Measurements from ENCODE around the gene SRGAP3.

Gene SRGAP3

DNA sequence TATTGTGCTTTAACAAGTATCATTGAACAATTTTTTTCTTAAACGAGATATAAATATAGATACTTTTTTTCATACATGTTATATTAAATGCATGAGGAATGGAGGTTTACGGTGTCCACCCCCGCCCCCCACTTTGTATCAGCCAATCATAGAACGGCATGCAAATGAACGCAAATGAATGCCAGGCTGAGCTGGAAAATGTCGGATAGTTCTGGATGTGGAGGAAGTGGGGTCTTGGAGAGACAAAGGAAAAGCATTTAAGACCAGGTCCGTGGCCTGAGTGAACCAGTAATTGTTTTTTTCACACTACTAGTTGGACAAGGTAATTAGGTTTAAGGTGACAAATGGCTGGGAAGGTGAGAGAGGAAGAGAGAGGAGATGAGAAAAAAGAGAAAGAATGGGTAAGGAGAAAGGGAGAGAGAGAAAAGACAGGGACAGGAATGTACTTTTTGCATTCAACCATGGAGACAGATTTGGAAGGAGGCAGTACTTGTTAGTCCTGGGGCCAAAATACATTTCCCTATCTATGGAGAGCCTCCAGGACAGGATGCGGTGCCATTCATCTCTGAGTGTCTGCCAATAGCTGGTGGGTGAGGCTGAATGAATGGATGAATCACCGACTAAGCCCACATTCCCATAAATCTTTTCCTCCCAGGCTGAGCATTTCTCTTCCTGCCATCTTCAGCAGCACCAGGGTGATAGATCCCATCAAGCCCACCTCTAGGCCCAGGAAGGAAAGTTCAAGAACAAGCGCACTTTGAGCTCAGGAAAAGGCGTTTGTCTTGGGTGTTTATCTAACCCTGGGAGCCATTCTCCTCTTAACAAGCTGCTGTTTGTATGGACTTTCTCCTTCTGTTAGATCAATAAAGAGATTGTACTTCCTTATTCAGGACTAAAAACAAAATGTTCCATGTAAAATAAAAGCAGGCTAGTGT lies 284.7 kb downstream of the SRGAP3 start:
- FAIRE-seq, result no peak

DNA sequence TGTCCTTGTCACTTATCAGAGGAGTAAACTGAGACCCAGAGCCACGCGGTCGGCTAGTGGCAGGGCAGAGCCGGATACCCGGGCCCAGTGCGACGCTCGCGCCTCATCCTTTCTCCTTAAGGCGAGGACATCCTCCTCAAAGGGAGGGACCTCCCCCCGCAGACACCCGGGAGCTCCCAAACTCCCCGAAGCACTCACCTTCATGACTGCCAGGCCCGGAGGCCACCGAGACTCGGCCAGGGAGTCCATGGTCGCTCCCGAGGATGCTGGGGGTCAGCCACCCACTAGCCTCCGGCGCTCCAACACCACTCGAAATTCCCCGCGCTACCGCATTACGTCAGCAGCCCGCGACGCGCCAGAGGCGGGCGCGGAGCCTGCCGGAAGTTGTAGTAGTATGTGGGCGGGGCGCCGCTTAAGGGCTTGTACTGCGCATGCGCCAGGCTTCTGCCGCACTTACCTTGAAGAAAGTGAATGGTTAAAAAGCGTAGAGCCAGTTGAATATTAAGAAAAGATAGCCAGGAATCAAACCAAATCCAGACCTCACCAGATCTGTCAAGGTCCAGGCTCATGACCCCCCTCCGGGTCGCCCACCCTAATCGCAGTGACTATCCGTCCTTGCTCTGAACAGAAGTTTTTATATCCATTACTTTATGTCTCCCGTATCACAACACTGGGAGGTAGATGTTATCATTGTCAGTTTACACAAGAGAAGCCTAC lies 286.2 kb downstream of the SRGAP3 start, which contains the start of gene RAD18:
RAD18 (minus strand) TSS at position 336 of the 717 bp plus-strand sequence; CDS start at position 249, 87 bp downstream.
- DNase-seq (ENCODE audit: extremely low spot score, insufficient read length, low read depth) (peak; percentile 82), FAIRE-seq (peak; percentile 88)

More for the DNA sequence above, 284.7 kb downstream of the SRGAP3 start:
- no peak for DNase-seq (ENCODE audit: extremely low spot score, insufficient read length, low read depth)

DNA sequence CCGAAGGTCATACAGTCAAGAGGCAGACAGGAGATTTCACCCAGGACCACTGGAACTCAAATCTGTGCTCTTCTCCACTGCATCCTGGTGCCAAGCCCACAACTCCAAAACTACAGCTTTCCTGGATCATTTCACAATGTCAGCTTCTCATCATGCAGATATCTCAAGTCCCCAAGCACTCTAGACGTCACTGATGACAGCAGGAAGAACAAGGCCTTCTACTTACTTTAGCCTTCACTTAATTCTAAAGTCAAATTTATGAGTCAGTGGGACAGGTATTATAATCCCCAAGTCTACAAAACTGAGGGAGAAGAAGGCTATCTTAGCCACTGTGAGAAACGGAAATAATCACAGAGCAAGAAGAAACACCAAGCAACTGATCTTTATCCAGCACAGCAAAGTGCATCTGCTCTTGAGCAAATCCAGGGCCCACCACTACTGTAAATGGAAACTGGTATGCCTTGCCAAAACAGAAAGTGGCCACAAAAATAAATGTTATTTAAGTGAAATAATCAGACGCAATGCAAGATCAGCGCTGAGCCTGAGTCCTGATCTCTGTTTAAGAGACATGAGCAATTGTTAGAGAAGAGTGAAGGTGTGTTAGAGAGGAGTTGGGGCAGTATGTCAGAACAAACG lies 287.1 kb downstream of the SRGAP3 start:
- FAIRE-seq, result no peak
- DNase-seq (ENCODE audit: extremely low spot score, insufficient read length, low read depth), result no peak

DNA sequence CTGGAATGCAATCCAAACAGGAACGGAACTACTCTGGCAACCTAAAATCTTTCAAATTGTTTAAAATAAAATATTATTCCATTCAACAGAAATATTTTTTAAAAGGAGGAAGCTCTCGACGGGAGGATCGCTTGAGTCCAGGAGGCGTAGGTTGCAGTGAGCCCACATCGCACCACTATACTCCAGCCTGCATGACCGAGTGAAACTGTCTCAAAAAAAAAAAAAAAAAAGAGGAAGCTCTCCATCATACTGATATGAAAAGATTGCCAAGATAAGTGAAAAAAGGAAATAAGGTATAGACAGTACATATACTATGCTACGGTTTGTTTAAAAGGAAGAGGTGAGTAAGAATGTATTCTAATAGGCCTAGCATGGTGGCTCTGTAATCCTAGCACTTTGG lies 289.8 kb downstream of the SRGAP3 start:
- FAIRE-seq, result no peak
- no peak for DNase-seq (ENCODE audit: extremely low spot score, insufficient read length, low read depth)

DNA sequence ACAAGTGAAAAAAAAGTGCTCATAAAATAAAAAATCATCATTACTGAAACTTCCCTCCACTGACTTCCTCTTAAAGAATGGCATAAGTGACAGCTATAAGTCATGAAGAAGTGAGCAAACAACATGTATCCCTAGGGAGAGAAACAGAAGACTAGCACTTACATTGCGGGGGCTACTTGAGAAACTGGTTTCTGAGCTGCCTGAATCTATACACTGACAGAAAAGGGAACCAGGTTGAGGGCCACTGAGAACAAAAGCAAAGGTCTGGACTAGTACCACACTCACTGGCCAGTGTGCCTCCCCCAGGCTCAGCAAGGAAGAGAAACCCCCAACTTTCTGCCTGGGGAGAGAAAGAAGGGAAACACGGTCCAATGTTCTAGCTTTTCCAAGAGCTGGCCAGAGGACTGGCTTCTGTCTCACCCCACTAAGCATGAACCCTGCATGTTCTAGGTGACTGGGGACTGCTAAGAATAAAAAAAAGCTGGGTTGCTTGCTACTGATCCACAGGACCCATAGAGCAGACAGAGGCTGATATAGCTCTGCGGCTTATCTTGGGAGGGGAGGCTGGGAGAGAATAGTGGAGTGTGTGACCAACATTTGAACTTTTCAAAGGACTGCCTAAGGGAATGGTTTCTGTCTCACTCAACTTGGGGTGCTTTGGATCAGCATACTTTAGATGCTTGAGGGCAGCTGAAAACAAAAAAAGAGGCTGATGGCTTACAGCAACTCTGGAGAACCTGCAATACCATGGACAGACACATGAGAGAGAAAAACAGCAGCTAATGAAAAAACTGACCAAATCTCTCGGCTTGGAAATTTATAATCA lies 294.3 kb downstream of the SRGAP3 start:
- DNase-seq (ENCODE audit: extremely low spot score, insufficient read length, low read depth) (no peak), FAIRE-seq (peak; percentile 81)

DNA sequence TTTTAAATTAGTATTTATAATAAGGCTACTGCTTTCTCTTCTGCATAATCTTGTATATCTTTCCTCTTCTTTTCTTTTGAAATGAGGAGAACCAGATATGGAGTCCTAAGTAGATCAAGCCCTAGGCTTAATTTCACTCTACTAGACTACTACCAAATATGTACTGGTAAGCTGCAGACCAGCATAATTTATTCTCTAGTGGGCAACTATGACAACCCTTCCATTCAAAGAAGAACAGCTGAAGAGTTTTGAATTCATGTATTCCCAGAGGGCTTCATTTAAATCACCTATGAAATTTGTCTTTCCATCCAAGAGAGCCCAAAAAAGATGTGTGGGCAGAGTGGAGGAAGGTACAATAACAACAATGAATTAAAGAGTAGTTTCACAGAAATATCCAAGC lies 296.1 kb downstream of the SRGAP3 start:
- DNase-seq (ENCODE audit: extremely low spot score, insufficient read length, low read depth) (no peak), FAIRE-seq (no peak)

DNA sequence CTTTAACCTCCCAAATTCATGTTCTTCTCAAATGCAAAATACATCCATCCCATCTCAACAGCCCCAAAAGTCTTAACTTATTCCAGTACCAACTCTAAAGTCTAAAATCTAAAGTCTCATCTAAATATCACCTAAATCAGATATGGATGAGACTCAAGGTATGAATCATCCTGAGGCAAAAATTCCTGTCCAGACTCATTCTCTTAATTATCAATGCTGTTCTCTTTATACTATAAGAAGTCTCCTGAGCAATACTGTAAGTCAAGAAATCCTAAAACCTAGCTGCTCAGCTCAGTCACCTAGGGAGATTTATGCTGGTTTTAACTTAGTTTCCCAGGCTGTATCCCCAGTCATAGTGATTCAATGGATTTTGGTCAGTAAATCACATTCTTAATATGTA lies 297.3 kb downstream of the SRGAP3 start:
- FAIRE-seq, result no peak
- DNase-seq (ENCODE audit: extremely low spot score, insufficient read length, low read depth), result no peak

DNA sequence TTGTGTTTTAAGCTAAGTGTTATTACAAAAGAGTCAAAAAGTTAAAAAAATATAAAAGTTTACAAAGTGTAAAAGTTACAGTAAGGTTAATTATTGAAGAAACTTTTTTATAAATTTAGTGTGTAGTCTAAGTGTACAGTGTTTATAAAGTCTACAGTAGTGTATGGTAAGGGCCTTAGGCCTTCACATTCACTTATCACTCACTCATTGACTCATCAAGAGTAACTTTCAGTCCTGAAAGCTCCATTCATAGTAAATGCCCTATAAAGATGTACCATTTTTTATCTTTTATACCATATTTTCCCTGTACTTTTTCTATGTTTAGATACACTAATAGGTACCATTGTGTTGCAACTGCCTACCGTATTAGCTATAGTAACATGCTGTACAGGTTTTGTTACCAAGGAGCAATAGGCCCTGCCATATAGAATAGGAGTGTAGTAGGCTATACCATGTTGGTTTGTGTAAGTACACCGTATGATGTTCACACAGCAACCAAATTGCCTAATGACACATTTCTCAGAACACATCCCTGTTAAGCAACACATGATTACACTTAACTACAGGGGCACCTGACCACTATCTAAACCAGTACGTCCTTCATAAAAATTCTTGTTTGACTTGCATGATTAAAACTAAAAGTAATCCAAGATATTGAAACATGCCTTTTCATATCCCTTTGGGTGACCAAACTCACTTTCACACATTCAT lies 303.4 kb downstream of the SRGAP3 start:
- DNase-seq (ENCODE audit: extremely low spot score, insufficient read length, low read depth), result no peak
- no peak for FAIRE-seq

DNA sequence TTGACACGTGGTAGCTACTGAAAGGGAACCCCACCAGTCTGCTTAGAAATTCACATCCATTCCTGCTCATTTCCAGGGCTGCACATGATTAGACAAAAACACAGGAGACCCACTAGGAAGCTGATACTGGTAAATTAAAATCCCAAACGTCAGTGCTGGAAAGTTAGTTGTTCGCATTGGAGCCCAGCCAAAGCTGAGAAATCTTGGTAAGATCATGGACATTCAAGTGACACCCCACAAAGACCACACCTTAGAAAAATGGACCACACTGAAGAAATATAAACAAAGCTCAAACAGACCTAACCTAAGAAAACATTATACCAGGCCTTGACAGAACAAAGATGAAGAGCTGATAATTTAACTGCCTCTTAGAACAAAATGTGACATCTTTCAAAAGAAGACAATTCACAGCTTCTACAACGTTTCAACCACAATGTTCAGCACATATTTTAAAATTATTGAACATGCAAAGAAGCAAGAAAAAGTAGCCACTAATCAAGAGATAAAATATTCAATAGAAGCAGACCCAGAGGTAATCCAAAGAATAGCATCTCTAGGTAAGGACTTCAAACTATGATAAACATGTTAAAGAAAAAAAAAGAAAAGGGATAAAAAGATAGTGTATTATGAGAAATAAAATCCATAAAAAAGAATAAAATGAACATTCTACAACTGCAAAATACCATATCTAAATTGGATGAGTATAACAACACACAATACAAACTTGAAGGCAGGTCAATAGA lies 306.5 kb downstream of the SRGAP3 start:
- DNase-seq (ENCODE audit: extremely low spot score, insufficient read length, low read depth) (no peak), FAIRE-seq (no peak)

DNA sequence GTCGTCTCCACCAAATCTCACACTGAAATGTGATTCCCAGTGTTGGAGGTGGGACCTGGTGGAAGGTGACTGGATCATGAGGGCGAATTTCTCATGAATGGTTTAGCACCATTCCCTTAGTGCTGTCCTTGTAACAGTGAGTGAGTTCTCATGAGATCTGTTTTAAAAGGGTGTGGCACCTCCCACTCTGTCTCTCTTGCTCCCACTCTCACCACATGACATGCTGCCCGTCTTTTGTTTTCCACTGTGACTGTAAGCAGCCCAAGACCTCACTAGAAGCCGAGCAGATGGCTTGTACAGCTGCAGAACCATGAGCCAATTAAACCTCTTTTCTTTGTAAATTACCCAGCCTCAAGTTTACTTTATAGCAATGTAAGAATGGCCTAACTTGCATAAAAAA lies 307.3 kb downstream of the SRGAP3 start:
- no peak for DNase-seq (ENCODE audit: extremely low spot score, insufficient read length, low read depth)
- FAIRE-seq, result no peak

DNA sequence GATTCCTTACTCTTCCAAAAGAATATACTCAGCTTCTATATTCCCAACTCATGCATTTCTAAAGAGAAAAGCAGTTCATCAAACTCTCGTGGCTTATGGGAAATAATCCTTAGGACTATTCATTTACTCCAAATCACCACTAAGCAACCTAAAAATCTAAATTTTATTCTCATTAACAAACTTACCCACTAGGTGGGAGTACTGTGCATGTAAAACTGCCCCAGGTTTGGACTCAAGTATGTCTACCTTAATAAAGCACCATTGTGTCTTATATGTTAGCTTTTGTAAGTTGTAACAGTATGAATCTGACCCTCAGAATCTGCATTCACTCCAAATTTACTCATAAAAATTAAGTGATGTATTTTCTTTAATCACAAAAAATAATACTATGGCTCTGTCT lies 311.4 kb downstream of the SRGAP3 start:
- FAIRE-seq (no peak), DNase-seq (ENCODE audit: extremely low spot score, insufficient read length, low read depth) (no peak)

DNA sequence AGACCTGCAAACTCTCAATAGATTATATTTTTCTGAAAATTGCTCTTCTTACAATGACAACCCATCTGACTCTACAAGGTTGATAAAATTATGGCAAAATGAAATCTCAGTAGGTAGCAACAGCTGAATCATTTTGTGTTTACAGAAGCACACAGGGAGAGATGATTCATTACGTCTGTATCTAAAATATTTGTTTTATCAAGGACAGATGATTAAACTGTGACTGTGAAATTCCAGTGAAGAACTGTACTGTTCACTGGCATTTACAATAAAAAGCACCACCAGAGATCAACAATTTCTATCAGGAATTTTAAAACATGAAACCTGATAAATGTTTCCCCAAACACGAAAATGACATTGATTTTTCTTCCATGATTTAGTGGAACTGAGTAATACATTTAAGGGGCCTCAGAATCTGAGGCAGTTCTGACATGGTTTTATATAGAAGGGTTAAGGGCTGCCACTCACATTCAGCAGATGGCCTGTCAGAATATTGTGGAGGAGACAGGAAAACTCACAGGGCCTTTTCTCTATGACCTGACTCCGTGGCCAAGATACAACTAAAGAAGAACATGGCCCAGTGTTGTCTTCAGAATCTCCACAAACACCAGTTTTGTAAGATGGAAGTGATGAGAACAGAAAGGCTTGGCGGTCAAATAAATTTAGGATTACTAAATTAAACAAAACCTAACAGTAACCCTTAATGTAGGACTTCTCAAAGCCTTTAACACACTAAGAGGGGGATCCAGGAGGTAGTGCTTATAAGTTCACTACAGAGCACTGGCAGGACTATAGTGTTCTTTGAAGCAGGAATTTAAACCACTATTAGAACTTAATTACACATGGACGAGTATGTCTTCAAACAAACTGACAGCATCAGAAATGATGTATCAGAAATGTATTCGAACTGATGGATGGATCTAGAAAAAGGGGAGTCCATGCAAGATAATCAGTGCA lies 312.1 kb downstream of the SRGAP3 start:
- no peak for FAIRE-seq

DNA sequence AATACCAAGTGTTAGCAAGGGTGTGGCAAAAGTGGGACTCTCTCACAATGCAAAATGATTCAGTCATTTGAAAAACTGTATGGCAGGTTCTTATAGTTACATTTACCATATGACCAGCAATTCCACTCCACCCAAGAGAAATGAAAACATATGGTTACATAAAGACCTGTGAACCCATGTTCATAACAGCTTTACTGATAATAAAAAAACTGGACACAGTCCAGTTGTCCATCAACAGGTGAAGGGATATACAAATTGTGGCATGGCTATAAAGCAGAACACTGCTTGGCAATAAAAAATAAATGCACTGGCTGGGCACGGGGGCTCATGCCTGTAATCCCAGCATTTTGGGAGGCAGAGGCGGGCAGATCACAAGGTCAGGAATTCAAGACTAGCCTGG lies 316.9 kb downstream of the SRGAP3 start:
- DNase-seq (ENCODE audit: extremely low spot score, insufficient read length, low read depth), result no peak
- FAIRE-seq, result no peak

More for the DNA sequence above, 312.1 kb downstream of the SRGAP3 start:
- no peak for DNase-seq (ENCODE audit: extremely low spot score, insufficient read length, low read depth)

DNA sequence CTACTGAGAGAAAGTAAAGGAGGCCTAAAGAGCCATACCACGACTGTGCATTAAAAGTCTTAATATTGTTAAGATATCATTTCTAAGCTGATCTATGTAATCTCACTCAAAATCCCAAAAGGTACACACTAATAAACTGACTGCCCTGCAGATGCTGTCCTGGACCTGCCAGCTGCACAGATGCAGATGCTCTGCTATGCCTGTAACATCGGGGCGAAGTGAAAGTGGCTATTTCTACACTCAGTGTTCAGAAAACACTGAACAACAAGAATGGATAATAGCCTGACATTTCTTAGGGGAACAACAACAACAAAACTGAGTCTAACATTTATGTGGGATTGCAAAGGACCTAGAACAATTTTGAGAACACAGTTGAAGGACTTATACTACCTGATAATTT lies 318.1 kb downstream of the SRGAP3 start:
- no peak for DNase-seq (ENCODE audit: extremely low spot score, insufficient read length, low read depth)
- FAIRE-seq, result no peak
